B cell (primary cell): ENCODE results near the gene NWD2.

Source experiments
- CTCF ChIP-seq: fragments of 200-600 bp; IDR thresholded peaks from one replicate; pipeline ENCODE4 v1.8.0; 2022; ENCODE audit warnings: antibody characterized with exemption, mild to moderate bottlenecking
- EZH2 ChIP-seq: IDR thresholded peaks from 2 replicates; pipeline ENCODE4 v1.6.1; 2012; ENCODE audit warnings: borderline replicate concordance, low read depth, mild to moderate bottlenecking, moderate library complexity, low read length; ENCODE audit not compliant: insufficient read depth, poor library complexity, severe bottlenecking

GRCh38 chr4:37338972-37339371 is 94.4 kb downstream of the NWD2 start:
- TF ChIP-seq CTCF (no peak), EZH2 (no peak)
